GM12878 (cell line): ENCODE measurements around the gene GHDC. TPM values are rescaled to one million over a fixed set of nuclear protein-coding genes. Genes with fewer than 3 reads are reported as not detected.

ENCODE experiments used
- ATAC-seq: fragments of 200-7000 bp; cut with Tn5 transposase; 3 replicates; pipeline ENCODE4 v1.9.1; 2020; ENCODE audit warnings: mild to moderate bottlenecking, moderate library complexity
- BruUV-seq: library from RNA; stranded (reverse); fragments of 400-500 nt; replicated peaks from 2 replicates; lab custom pipeline; 2021; lab: Mats Ljungman, UMichigan
- CTCF ChIA-PET: fragments of 300-600 bp; sonication (Branson Sonifier 250); formaldehyde crosslinking; extraction: SDS; loops from one replicate; lab custom pipeline; 2021; ENCODE audit warnings: inconsistent platforms; lab: Yijun Ruan, JAX
- POLR2A ChIA-PET: fragments of 350-600 bp; formaldehyde crosslinking; extraction: SDS; loops from one replicate; lab custom pipeline; 2021; ENCODE audit warnings: inconsistent platforms; lab: Charles Lee
- RAD21 ChIA-PET: fragments of 300-600 bp; sonication (Branson Sonifier 250); formaldehyde crosslinking; loops from one replicate; lab custom pipeline; 2023; ENCODE audit warnings: antibody characterized with exemption; ENCODE audit not compliant: unreplicated experiment; lab: Charles Lee
- SMC1A ChIA-PET: fragments of 300-600 bp; sonication (Branson Sonifier 250); formaldehyde crosslinking; loops from one replicate; lab custom pipeline; 2023; ENCODE audit not compliant: unreplicated experiment, uncharacterized antibody; lab: Charles Lee
- DNase-seq: peaks from one replicate; pipeline ENCODE4 v3.0.0-alpha.2; 2011; ENCODE audit warnings: low read depth, low spot score
- FAIRE-seq: peaks from 3 replicates; lab custom pipeline; 2011; peaks lifted over from hg19 to GRCh38; lab: Jason Lieb, UNC
- H2AFZ ChIP-seq: 2 replicates; pipeline ENCODE4 v1.6.0; 2011; ENCODE audit warnings: low read depth, low read length, control low read depth; ENCODE audit not compliant: control insufficient read depth
- H3K27ac ChIP-seq: 2 replicates; pipeline ENCODE4 v1.5.1; 2011; ENCODE audit warnings: control low read depth; ENCODE audit not compliant: control insufficient read depth, insufficient read depth
- H3K27me3 ChIP-seq, 2 experiments: replicated peaks in 1 of 2; 2 replicates each; pipeline versions ENCODE4 v1.6.0 to v1.6.1; 2011; ENCODE audit warnings: low read length in 1 of 2; ENCODE audit not compliant: control insufficient read depth in 2 of 2, insufficient read depth in 2 of 2
- H3K36me3 ChIP-seq, 2 experiments: 2 replicates each; pipeline ENCODE4 v1.5.1; 2011; ENCODE audit warnings: low read length in 1 of 2; ENCODE audit not compliant: control insufficient read depth in 2 of 2, insufficient read depth in 2 of 2
- H3K4me1 ChIP-seq: 2 replicates; pipeline ENCODE4 v1.6.1; 2011; ENCODE audit warnings: mild to moderate bottlenecking, low read length, moderate library complexity, mixed read lengths; ENCODE audit not compliant: control insufficient read depth, insufficient read depth
- H3K4me2 ChIP-seq: 2 replicates; pipeline ENCODE4 v1.6.0; 2011; ENCODE audit warnings: control low read depth; ENCODE audit not compliant: control insufficient read depth, insufficient read depth
- H3K4me3 ChIP-seq: fragments of 200-600 bp; sonication (generic); 2 replicates; pipeline ENCODE4 v1.5.1; 2016
- H3K79me2 ChIP-seq: 2 replicates; pipeline ENCODE4 v1.6.0; 2011; ENCODE audit warnings: low read length; ENCODE audit not compliant: control insufficient read depth, insufficient read depth
- H3K9ac ChIP-seq: 2 replicates; pipeline ENCODE4 v1.8.0; 2011; ENCODE audit warnings: low read length, control low read depth, mixed read lengths; ENCODE audit not compliant: control insufficient read depth, insufficient read depth
- H3K9me3 ChIP-seq: replicated peaks from 3 replicates; pipeline ENCODE4 v1.5.1; 2011; ENCODE audit warnings: mild to moderate bottlenecking, low read length; ENCODE audit not compliant: control insufficient read depth, insufficient read depth
- H4K20me1 ChIP-seq: 2 replicates; pipeline ENCODE4 v1.6.0; 2011; ENCODE audit not compliant: control insufficient read depth, insufficient read depth
- BCL11A ChIP-seq: IDR thresholded peaks from 2 replicates; pipeline ENCODE4 v1.6.1; 2011; ENCODE audit warnings: low read depth, low read length
- CBFB ChIP-seq: IDR thresholded peaks from 2 replicates; pipeline ENCODE4 v1.6.1; 2016; ENCODE audit warnings: antibody characterized with exemption, low read depth
- MEF2A ChIP-seq: IDR thresholded peaks from 2 replicates; pipeline ENCODE4 v1.6.1; 2011; ENCODE audit warnings: low read depth, mild to moderate bottlenecking, low read length, moderate library complexity; ENCODE audit not compliant: insufficient read depth
- MEF2B ChIP-seq: fragments of 450-650 bp; IDR thresholded peaks from 2 replicates; pipeline ENCODE4 v1.6.1; 2018; ENCODE audit warnings: mild to moderate bottlenecking, moderate library complexity; ENCODE audit not compliant: partially characterized antibody, poor library complexity, severe bottlenecking
- NR2F1 ChIP-seq: fragments of 450-650 bp; conservative IDR thresholded peaks from 2 replicates; pipeline ENCODE4 v1.6.1; 2017; ENCODE audit warnings: mild to moderate bottlenecking
- TAF1 ChIP-seq: IDR thresholded peaks from 2 replicates; pipeline ENCODE4 v1.6.1; 2011; ENCODE audit warnings: mild to moderate bottlenecking, low read depth, low read length, borderline replicate concordance
- WGBS: methylation state at CpG from one replicate; pipeline ENCODE4 v1.1.6; 2016; ENCODE audit warnings: low lambda C conversion rate; ENCODE audit not compliant: insufficient replicate concordance, insufficient coverage; ENCODE audit errors: missing lambda C conversion rate; 5-methylcytosine and 5-hydroxymethylcytosine counted together
- in situ Hi-C: fragments of 300-500 bp; cut with MboI; formaldehyde crosslinking; loops from 9 replicates; pipeline ENCODE4 v1.14.3; 2018; ENCODE audit warnings: mixed read lengths
- intact Hi-C: fragments of 100-400 bp; cut with micrococcal nuclease; formaldehyde crosslinking; loops from one replicate; pipeline ENCODE4 v1.14.2; 2022; ENCODE audit not compliant: unreplicated experiment
- polyA plus RNA-seq, 11 experiments: library from polyadenylated mRNA; depleted of rRNA in 4 of 11; unstranded in 6 of 11; stranded (reverse) in 5 of 11; fragments of >200 nt; fragmentation: Nextera tagmentation in 4 of 11; fragmentation: Illumina TruSeq in 1 of 11; extraction: Ambion mirVana in 4 of 11; extraction: Trizol in 1 of 11; gene quantifications; 1 replicate in 1 of 11; 2 replicates in 10 of 11; pipeline versions ENCODE4 v1.2.1 to v1.2.3, GENCODE V29; 2011 to 2016; ENCODE audit warnings: inconsistent platforms in 2 of 11, missing spikeins in 2 of 11, low read depth in 1 of 11
- total RNA-seq, 4 experiments: library from RNA; depleted of rRNA in 3 of 4; stranded (reverse); fragments of >200 nt in 3 of 4; fragmentation: Illumina TruSeq in 1 of 4; extraction: Trizol in 1 of 4; gene quantifications; 2 replicates each; pipeline versions ENCODE4 v1.2.1 to v1.2.3, GENCODE V29; 2013 to 2021
- TF ChIP-seq, protein P1 (sequence below): fragments of 450-650 bp; IDR thresholded peaks from 2 replicates; pipeline ENCODE4 v1.6.1; 2017; ENCODE audit warnings: mild to moderate bottlenecking
- TF ChIP-seq, protein P2 (sequence below): IDR thresholded peaks from 2 replicates; pipeline ENCODE4 v1.6.1; 2011; ENCODE audit warnings: mild to moderate bottlenecking, low read depth, low read length, moderate library complexity; ENCODE audit not compliant: insufficient replicate concordance
- TF ChIP-seq, protein P3 (sequence below): fragments of 150-350 bp; IDR thresholded peaks from 2 replicates; pipeline ENCODE4 v1.6.1; 2016; ENCODE audit warnings: low read depth, low read length

The GHDC gene
- total and polyA plus RNA-seq, 10 of the 15 experiments (the other 5 are each of a cell fraction or from before 2014, with no cell fraction given), result 0.72 to 20.6 (median 12.9) TPM

DNA sequence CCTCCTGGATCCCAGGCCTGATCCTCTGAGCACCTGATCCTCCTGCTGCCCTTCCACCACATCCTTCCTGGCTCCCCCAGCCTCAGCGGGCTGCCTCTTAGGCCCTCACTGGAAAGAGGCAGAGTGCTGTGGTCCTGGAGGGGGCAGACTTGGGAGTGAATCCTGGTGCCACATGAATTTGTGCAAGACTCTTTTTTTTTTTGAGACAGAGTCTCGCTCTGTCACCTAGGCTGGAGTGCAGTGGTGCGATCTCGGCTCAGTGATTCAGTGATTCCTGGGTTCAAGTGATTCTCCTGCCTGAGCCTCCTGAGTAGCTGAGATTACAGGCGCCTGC, 3.1 kb downstream of the GHDC start (continued):
- TF ChIP-seq, protein P1, sequence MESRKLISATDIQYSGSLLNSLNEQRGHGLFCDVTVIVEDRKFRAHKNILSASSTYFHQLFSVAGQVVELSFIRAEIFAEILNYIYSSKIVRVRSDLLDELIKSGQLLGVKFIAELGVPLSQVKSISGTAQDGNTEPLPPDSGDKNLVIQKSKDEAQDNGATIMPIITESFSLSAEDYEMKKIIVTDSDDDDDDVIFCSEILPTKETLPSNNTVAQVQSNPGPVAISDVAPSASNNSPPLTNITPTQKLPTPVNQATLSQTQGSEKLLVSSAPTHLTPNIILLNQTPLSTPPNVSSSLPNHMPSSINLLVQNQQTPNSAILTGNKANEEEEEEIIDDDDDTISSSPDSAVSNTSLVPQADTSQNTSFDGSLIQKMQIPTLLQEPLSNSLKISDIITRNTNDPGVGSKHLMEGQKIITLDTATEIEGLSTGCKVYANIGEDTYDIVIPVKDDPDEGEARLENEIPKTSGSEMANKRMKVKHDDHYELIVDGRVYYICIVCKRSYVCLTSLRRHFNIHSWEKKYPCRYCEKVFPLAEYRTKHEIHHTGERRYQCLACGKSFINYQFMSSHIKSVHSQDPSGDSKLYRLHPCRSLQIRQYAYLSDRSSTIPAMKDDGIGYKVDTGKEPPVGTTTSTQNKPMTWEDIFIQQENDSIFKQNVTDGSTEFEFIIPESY, result no peak
- no peak for TF ChIP-seq BCL11A
- TF ChIP-seq, protein P2, sequence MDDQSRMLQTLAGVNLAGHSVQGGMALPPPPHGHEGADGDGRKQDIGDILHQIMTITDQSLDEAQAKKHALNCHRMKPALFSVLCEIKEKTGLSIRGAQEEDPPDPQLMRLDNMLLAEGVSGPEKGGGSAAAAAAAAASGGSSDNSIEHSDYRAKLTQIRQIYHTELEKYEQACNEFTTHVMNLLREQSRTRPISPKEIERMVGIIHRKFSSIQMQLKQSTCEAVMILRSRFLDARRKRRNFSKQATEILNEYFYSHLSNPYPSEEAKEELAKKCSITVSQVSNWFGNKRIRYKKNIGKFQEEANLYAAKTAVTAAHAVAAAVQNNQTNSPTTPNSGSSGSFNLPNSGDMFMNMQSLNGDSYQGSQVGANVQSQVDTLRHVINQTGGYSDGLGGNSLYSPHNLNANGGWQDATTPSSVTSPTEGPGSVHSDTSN, result no peak

DNA sequence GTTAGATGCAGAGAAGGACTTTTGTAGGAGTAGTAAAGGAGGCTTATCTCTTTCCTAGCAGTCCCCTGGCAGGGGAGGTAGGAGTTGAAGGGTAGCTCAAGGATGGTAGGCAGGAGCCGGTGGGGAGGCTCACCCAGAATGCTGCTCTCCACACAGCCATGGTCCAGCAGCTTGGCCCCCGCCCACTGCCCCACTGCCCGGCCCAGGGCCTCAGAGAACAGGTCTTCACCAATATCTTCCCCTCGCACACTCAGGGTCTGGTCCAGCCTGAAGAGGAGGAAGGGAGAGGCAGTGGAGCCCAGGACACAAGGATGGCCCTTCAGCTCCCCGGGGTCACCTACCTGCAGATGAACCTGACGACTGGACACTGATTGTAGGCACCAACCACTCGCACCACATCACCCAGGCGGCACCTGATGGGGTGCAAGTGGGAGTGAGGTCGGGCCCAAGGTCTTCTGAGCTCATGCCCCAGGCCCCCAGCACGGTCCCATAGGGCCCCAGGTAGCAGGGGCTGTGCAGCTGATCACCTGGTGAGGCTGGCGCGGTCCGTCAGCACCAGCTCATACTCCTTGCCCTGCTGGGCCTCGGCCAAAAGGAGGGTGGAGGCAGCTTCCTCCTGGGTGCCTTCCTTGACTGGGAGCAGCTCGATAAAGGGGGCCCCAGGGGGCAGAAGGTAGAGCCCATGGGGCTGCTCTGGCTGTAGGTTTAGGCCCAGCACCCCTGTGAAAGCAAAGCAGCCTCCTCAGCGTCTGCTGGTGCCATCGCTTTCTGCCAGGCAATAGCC, 3.6 kb downstream of the GHDC start:
- intact Hi-C loops, result no loop called here
- TF ChIP-seq CBFB, result no peak
- TF ChIP-seq TAF1, result no peak
- TF ChIP-seq NR2F1, result no peak
- TF ChIP-seq, protein P3, sequence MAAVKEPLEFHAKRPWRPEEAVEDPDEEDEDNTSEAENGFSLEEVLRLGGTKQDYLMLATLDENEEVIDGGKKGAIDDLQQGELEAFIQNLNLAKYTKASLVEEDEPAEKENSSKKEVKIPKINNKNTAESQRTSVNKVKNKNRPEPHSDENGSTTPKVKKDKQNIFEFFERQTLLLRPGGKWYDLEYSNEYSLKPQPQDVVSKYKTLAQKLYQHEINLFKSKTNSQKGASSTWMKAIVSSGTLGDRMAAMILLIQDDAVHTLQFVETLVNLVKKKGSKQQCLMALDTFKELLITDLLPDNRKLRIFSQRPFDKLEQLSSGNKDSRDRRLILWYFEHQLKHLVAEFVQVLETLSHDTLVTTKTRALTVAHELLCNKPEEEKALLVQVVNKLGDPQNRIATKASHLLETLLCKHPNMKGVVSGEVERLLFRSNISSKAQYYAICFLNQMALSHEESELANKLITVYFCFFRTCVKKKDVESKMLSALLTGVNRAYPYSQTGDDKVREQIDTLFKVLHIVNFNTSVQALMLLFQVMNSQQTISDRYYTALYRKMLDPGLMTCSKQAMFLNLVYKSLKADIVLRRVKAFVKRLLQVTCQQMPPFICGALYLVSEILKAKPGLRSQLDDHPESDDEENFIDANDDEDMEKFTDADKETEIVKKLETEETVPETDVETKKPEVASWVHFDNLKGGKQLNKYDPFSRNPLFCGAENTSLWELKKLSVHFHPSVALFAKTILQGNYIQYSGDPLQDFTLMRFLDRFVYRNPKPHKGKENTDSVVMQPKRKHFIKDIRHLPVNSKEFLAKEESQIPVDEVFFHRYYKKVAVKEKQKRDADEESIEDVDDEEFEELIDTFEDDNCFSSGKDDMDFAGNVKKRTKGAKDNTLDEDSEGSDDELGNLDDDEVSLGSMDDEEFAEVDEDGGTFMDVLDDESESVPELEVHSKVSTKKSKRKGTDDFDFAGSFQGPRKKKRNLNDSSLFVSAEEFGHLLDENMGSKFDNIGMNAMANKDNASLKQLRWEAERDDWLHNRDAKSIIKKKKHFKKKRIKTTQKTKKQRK, result no peak
- TF ChIP-seq, protein P2, result no peak
- no peak for TF ChIP-seq MEF2B
- no peak for TF ChIP-seq MEF2A

More for the DNA sequence above, 3.6 kb downstream of the GHDC start:
- no peaks in the 10 kb centered on the region for H4K20me1 ChIP-seq
- ChIA-PET POLR2A (interaction anchor here (0.5 to 0.7 kb wide), 2 partner anchors 14 to 1781 kb away, joined by 3 read pairs; no protein-coding TSS in a partner anchor), RAD21 (interaction anchor here (0.6 to 1.6 kb wide), 4 partner anchors 8 to 216 kb away, joined by 3 to 4 read pairs (median 4); partner anchors contain the start of gene KCNH4), CTCF (interaction anchor here (0.8 to 2.1 kb wide), 2 partner anchors 9 to 125 kb away, joined by 3 to 9 read pairs; partner anchors contain the start of gene KCNH4), SMC1A (no interaction called here)
- H3K9ac ChIP-seq, result no peak overlapping the region
- H3K27ac ChIP-seq, result no peak overlapping the region
- no TSS peak for BruUV-seq
- ATAC-seq, result no peak
- no peak overlapping the region for H3K4me2 ChIP-seq
- no peak overlapping the region for H3K4me3 ChIP-seq
- in situ Hi-C loops, result no loop called here
- no peak overlapping the region for H2AFZ ChIP-seq
- 85% methylated on average over 17 of the region's 17 CpGs for WGBS
- H3K9me3 ChIP-seq, result no peaks in the 10 kb centered on the region
- DNase-seq, result no peak
- H3K79me2 ChIP-seq, result peaks cover 4% of the 10 kb centered on the region
- no peaks in the 10 kb centered on the region for H3K27me3 ChIP-seq
- H3K4me1 ChIP-seq, result 0 out of 2 replicates have a peak, but pooled peaks cover 3% of the 10 kb centered on the region
- no peak for FAIRE-seq
- H3K36me3 ChIP-seq, result no peaks in the 10 kb centered on the region
